Fibroblast of lung (primary cell): ENCODE measurements around the gene STAB2. TPM values are rescaled to one million over a fixed set of nuclear protein-coding genes. Genes with fewer than 3 reads are reported as not detected.
A peak's percentile ranks its signal among the peaks of the same experiment; 100 is the strongest.

ENCODE experiments used
- DNase-seq, 2 donors: peaks; one replicate each; pipeline versions ENCODE4 v3.0.0 to v3.0.0-alpha.2; 2010; ENCODE audit warnings: low read depth in 2 of 2
- H2AFZ ChIP-seq: 2 replicates; pipeline ENCODE4 v1.5.1; 2012; ENCODE audit warnings: low read length, control low read depth, inconsistent platforms
- H3K27ac ChIP-seq: 2 replicates; pipeline ENCODE4 v1.5.1; 2011; ENCODE audit warnings: low read length, control low read depth; ENCODE audit not compliant: insufficient read depth
- H3K27me3 ChIP-seq: 2 replicates; pipeline ENCODE4 v1.5.1; 2011; ENCODE audit warnings: mild to moderate bottlenecking, low read length; ENCODE audit not compliant: control insufficient read depth, insufficient read depth
- H3K36me3 ChIP-seq: 2 replicates; pipeline ENCODE4 v1.5.1; 2011; ENCODE audit warnings: low read length; ENCODE audit not compliant: control insufficient read depth, insufficient read depth
- H3K4me1 ChIP-seq: 2 replicates; pipeline ENCODE4 v1.5.1; 2011; ENCODE audit warnings: low read length; ENCODE audit not compliant: control insufficient read depth, insufficient read depth; ENCODE audit errors: extremely low read depth
- H3K4me2 ChIP-seq: 2 replicates; pipeline ENCODE4 v1.5.1; 2011; ENCODE audit warnings: low read length, control low read depth; ENCODE audit not compliant: insufficient read depth; ENCODE audit errors: extremely low read depth
- H3K4me3 ChIP-seq, 4 experiments: fragments of 200-600 bp in 1 of 4; sonication (generic) in 1 of 4; replicated peaks in 1 of 4; 2 replicates each; pipeline ENCODE4 v1.5.1; 2011 to 2016; ENCODE audit warnings: low read length in 4 of 4, low read depth in 3 of 4, mild to moderate bottlenecking in 3 of 4, control low read depth in 2 of 4, inconsistent platforms in 1 of 4, mixed read lengths in 1 of 4; ENCODE audit not compliant: insufficient read depth in 1 of 4; ENCODE audit errors: control extremely low read depth in 1 of 4
- H3K79me2 ChIP-seq: 2 replicates; pipeline ENCODE4 v1.5.1; 2012; ENCODE audit warnings: mild to moderate bottlenecking, low read length, inconsistent platforms; ENCODE audit not compliant: control insufficient read depth, insufficient read depth
- H3K9ac ChIP-seq: 2 replicates; pipeline ENCODE4 v1.5.1; 2011; ENCODE audit warnings: mild to moderate bottlenecking, low read length, control low read depth; ENCODE audit not compliant: insufficient read depth
- H3K9me3 ChIP-seq: 2 replicates; pipeline ENCODE4 v1.5.1; 2012; ENCODE audit warnings: low read depth, low read length; ENCODE audit not compliant: control insufficient read depth, insufficient read depth
- H4K20me1 ChIP-seq: 2 replicates; pipeline ENCODE4 v1.5.1; 2011; ENCODE audit warnings: low read length; ENCODE audit not compliant: control insufficient read depth, insufficient read depth; ENCODE audit errors: extremely low read depth
- EZH2 ChIP-seq: IDR thresholded peaks from 2 replicates; pipeline ENCODE4 v1.5.1; 2012; ENCODE audit warnings: low read length, control low read depth, mild to moderate bottlenecking; ENCODE audit errors: missing control alignments
- polyA plus RNA-seq, 2 donors: library from polyadenylated mRNA; depleted of rRNA in 1 of 2; stranded (reverse) in 1 of 2; unstranded in 1 of 2; fragments of >200 nt; gene quantifications; 2 replicates each; pipeline ENCODE4 v1.2.1, GENCODE V29; 2011 to 2012; ENCODE audit warnings: missing spikeins in 1 of 2
- total RNA-seq: library from RNA; depleted of rRNA; stranded (reverse); fragments of >200 nt; gene quantifications from 2 replicates; pipeline ENCODE4 v1.2.1, GENCODE V29; 2014
- TF ChIP-seq, protein P1 (sequence below), 2 donors: IDR thresholded peaks in 1 of 2; conservative IDR thresholded peaks in 1 of 2; 1 replicate in 1 of 2; 2 replicates in 1 of 2; pipeline ENCODE4 v1.5.1; 2011 to 2012; ENCODE audit warnings: low read length in 2 of 2, control low read depth in 1 of 2, inconsistent platforms in 1 of 2, low read depth in 1 of 2, mild to moderate bottlenecking in 1 of 2

The STAB2 gene
- total and polyA plus RNA-seq, 2 donors (not counting 1 experiment from before 2014, with no cell fraction given) = not detected

DNA sequence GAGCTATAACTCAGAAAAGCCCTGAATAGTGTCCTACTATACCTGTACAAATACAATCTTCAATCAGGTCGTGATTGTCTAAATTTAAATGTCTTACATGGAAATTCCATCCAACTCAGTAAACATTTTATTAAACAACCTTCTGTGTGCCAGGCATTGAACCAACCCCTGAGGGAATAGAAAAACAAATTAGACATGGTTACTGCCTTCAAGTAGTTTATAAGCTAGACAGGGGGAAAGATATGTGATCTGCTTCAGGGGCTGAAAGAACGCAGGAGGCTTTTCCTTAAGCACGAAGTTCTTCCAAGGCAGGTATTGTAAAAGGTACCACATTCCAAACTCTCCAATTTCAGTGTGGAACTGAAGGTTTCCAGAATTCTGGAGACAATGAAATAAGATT, 39.7 kb upstream of the STAB2 start:
- no peak overlapping the region for H3K4me2 ChIP-seq
- no peaks in the 10 kb centered on the region for H3K4me1 ChIP-seq
- no peak overlapping the region for H2AFZ ChIP-seq
- H3K36me3 ChIP-seq = no peaks in the 10 kb centered on the region
- no peaks in the 10 kb centered on the region for H3K27me3 ChIP-seq
- no peaks in the 10 kb centered on the region for H3K79me2 ChIP-seq
- no peak for DNase-seq
- H3K9me3 ChIP-seq = no peaks in the 10 kb centered on the region
- H3K4me3 ChIP-seq = no peak overlapping the region
- TF ChIP-seq, protein P1, sequence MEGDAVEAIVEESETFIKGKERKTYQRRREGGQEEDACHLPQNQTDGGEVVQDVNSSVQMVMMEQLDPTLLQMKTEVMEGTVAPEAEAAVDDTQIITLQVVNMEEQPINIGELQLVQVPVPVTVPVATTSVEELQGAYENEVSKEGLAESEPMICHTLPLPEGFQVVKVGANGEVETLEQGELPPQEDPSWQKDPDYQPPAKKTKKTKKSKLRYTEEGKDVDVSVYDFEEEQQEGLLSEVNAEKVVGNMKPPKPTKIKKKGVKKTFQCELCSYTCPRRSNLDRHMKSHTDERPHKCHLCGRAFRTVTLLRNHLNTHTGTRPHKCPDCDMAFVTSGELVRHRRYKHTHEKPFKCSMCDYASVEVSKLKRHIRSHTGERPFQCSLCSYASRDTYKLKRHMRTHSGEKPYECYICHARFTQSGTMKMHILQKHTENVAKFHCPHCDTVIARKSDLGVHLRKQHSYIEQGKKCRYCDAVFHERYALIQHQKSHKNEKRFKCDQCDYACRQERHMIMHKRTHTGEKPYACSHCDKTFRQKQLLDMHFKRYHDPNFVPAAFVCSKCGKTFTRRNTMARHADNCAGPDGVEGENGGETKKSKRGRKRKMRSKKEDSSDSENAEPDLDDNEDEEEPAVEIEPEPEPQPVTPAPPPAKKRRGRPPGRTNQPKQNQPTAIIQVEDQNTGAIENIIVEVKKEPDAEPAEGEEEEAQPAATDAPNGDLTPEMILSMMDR (conservative IDR thresholded peaks at IDR 0.05 in 1 of 2, IDR thresholded peaks at IDR 0.05 in 1 of 2; ENCODE audit: low read depth in 1 of 2, low read length in 2 of 2) = no peak
- no peak for TF ChIP-seq EZH2
- H4K20me1 ChIP-seq = no peaks in the 10 kb centered on the region
- H3K9ac ChIP-seq = no peak overlapping the region
- no peak overlapping the region for H3K27ac ChIP-seq

DNA sequence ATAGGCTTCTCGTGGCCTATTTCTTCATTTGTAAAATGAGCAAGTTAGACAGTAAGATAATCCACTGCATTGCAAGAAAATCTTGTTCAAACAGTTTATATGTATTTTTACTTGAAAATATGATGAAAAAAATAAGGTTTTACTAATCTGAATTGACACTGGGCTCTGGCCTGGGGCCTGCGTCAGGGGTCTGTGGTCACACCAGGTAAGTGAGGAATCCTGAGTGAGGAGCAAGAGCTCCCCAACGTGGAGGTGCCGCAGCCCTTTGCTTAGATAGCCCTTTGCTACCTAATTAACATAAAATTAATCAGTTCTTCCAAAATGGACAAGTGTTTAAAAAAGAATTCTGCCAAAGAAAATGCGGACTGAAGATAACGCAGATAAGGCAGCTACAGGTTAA, 39.1 kb upstream of the STAB2 start:
- no peaks in the 10 kb centered on the region for H3K79me2 ChIP-seq
- no peak overlapping the region for H3K9ac ChIP-seq
- H3K27ac ChIP-seq = no peak overlapping the region
- H3K9me3 ChIP-seq = no peaks in the 10 kb centered on the region
- no peaks in the 10 kb centered on the region for H3K4me1 ChIP-seq
- no peaks in the 10 kb centered on the region for H3K27me3 ChIP-seq
- H3K36me3 ChIP-seq = no peaks in the 10 kb centered on the region
- no peak for TF ChIP-seq EZH2
- TF ChIP-seq, protein P1 (conservative IDR thresholded peaks at IDR 0.05 in 1 of 2, IDR thresholded peaks at IDR 0.05 in 1 of 2; ENCODE audit: low read depth in 1 of 2, low read length in 2 of 2) = no peak
- H3K4me2 ChIP-seq = no peak overlapping the region
- DNase-seq = no peak
- H4K20me1 ChIP-seq = no peaks in the 10 kb centered on the region
- no peak overlapping the region for H3K4me3 ChIP-seq
- H2AFZ ChIP-seq = no peak overlapping the region

DNA sequence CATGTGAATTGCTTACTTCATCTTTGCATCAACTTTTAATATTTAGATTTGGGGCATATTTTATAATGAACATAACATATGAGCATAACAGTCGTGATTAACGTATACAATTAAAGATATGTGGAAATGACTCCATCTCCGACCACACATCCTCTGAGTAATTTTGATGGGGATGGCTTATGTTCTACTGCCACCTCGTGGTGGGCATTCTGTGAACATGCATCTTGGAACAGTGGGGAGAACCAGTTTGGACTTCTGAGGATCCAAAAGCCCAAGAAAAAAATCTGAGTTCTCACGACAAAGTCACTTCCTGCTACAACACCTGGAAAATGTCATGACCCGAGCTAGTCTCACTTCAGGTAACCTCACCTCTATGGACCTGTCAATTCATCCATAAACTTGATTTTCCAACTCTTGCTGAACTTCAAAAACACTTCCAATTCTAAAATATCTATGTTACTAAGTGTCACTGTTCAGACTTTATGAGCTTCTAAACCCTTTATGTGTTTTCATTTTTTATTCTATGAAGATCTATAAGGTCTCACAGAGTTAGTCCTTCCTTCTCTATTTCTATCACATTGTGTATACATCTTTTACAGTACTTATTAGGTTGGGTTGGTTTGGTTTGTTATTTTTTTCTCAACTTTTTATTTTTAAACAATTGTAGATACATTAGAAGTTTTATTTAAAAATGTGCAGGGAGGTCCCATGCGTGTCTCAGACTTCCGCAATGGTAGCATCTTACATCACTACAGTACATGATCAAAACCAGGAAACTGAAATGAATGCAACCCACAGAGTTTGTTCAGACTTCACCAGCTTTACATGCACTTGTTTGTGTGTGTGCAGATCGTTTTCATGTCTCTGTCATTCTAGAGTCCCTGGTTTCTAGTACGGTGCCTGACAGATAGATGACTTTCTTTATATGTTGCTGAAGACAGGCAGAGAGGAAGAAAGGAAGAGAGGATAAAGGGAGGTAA, 38.2 kb upstream of the STAB2 start:
- no peak overlapping the region for H3K9ac ChIP-seq
- no peak overlapping the region for H3K4me2 ChIP-seq
- TF ChIP-seq, protein P1 (conservative IDR thresholded peaks at IDR 0.05 in 1 of 2, IDR thresholded peaks at IDR 0.05 in 1 of 2; ENCODE audit: low read depth in 1 of 2, low read length in 2 of 2) = peak; percentile 86 to 91
- TF ChIP-seq EZH2 = no peak
- H3K27ac ChIP-seq = no peak overlapping the region
- peak; percentile 53 to 75 for DNase-seq
- H3K9me3 ChIP-seq = no peaks in the 10 kb centered on the region
- H3K27me3 ChIP-seq = no peaks in the 10 kb centered on the region
- H4K20me1 ChIP-seq = no peaks in the 10 kb centered on the region
- H3K4me1 ChIP-seq = no peaks in the 10 kb centered on the region
- no peak overlapping the region for H2AFZ ChIP-seq
- no peak overlapping the region for H3K4me3 ChIP-seq
- no peaks in the 10 kb centered on the region for H3K79me2 ChIP-seq
- H3K36me3 ChIP-seq = no peaks in the 10 kb centered on the region
